LNCaP clone FGC (cell line): ENCODE results near the gene ZNF710.

Source experiments
- DNase-seq: peaks from one replicate; pipeline ENCODE4 v3.0.0-alpha.2; 2011; ENCODE audit warnings: low read depth
- H3K4me3 ChIP-seq: 2 replicates; pipeline ENCODE4 v1.5.1; 2011; ENCODE audit warnings: mild to moderate bottlenecking, low read depth, low read length, control low read depth
- TF ChIP-seq, protein P1 (sequence below): IDR thresholded peaks from 2 replicates; pipeline ENCODE4 v1.5.1; 2012; ENCODE audit warnings: mild to moderate bottlenecking; ENCODE audit not compliant: control insufficient read depth, insufficient read depth; ENCODE audit errors: extremely low read depth

The ZNF710 gene

DNA sequence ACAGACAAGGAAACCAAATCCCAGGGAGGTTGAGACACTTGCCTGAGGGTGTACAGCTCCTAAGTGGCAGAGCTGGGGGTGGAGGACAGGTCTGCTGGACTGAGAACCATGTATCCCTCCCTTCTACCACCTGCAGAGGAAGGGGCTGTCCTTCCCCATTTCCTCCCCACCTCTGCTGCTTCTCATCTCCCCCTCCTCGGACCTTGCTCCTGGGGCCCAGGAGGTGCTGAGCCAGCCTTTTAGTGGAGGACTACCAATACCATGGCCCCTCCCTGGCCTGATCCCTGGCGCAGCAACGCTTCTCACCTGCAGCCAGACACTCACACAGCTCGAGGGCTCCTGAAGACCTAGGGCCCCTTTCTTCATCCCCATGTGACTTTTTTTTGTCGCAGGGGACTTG lies 50.8 kb downstream of the ZNF710 start:
- TF ChIP-seq, protein P1, sequence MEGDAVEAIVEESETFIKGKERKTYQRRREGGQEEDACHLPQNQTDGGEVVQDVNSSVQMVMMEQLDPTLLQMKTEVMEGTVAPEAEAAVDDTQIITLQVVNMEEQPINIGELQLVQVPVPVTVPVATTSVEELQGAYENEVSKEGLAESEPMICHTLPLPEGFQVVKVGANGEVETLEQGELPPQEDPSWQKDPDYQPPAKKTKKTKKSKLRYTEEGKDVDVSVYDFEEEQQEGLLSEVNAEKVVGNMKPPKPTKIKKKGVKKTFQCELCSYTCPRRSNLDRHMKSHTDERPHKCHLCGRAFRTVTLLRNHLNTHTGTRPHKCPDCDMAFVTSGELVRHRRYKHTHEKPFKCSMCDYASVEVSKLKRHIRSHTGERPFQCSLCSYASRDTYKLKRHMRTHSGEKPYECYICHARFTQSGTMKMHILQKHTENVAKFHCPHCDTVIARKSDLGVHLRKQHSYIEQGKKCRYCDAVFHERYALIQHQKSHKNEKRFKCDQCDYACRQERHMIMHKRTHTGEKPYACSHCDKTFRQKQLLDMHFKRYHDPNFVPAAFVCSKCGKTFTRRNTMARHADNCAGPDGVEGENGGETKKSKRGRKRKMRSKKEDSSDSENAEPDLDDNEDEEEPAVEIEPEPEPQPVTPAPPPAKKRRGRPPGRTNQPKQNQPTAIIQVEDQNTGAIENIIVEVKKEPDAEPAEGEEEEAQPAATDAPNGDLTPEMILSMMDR, result no peak
- DNase-seq, result no peak
- H3K4me3 ChIP-seq, result no peak overlapping the region

- TF ChIP-seq, protein P1, result no peak
- no peak overlapping the region for H3K4me3 ChIP-seq
- no peak for DNase-seq
Observed at GRCh38 chr15:90053685-90054466, 52.8 kb downstream of the ZNF710 start.

GRCh38 chr15:90054618-90055097 lies 53.5 kb downstream of the ZNF710 start:
- H3K4me3 ChIP-seq, result no peak overlapping the region
- TF ChIP-seq, protein P1, result no peak
- DNase-seq, result no peak

DNA sequence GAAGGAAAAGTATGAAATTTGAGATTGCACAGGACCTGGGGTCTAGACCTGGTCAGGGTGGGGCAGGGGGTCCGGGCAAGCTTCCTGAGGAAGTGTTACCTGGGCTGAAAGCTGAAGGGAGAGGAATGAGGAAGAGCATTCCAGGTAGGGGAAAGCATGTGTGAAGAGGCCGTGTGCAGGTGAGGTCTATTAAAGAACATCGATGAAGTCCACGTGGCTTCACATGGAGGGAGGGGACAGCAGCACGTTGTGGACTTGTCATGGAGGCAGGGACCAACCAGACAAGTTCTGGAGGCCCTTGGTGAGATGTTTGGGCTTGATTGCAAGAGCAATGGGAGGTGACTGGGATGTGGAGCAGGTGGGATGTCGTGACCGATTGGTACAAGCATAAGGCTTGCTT lies 54.1 kb downstream of the ZNF710 start:
- no peak overlapping the region for H3K4me3 ChIP-seq
- TF ChIP-seq, protein P1, result no peak
- no peak for DNase-seq

DNA sequence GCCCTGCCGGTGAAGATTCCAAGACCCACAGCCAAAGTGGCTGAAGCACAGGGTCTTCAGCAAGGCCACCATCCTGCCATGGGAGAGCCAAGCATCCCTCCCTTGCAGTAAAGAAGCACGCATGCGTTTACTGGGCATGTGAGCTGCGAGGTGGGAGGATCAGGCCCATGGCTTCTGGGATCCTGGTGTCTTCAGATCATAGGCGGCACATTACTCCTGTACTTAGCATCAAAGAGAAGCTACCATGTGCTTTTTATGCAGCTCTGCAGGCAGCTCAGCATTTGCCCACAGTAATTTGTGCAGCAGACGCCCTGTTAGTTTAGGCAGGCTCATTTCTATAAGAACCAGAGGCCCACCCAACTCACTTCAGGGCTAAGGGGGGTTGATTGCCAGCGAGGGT lies 55.4 kb downstream of the ZNF710 start:
- H3K4me3 ChIP-seq, result no peak overlapping the region
- TF ChIP-seq, protein P1, result no peak
- DNase-seq, result no peak

DNA sequence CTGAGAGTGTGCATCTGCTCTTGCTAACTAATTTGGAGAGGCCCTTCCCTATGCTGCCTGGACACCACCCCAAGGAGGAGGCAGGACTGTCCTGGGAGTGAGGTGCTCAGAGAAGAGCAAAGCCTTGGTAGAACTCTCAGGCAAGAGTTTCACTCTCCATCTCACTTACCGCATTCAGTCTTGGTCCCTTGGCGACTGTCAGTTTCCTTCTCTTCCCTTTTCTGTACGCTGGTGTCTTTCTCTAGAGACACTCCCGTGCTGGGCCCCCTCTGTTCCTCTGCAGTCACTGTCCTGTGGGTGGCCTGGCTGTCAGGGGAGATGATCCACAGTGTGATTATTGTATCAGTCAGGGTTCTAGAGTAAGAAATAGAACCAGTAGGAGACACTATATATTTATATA lies 57.2 kb downstream of the ZNF710 start:
- no peak for DNase-seq
- TF ChIP-seq, protein P1, result no peak
- H3K4me3 ChIP-seq, result no peak overlapping the region

- no peak for DNase-seq
- H3K4me3 ChIP-seq, result no peak overlapping the region
- TF ChIP-seq, protein P1, result no peak
Observed at GRCh38 chr15:90058775-90059174, 57.7 kb downstream of the ZNF710 start.
